HG03432 (cell line): ENCODE data around the gene LDAF1.
"Not testable (repeated sequence)": the region's sequence is repeated elsewhere in the genome, so short reads cannot be mapped to it uniquely, and the experiment has no call there.

Source experiments
- ATAC-seq: cut with Tn5 transposase; IDR thresholded peaks from one replicate; pipeline ENCODE4 v1.9.1; 2021; ENCODE audit warnings: mild to moderate bottlenecking, moderate library complexity; ENCODE audit not compliant: unreplicated experiment

Gene LDAF1

GRCh38 chr16:21161211-21161610 lies 2.7 kb downstream of the LDAF1 start:
- ATAC-seq: no peak

- ATAC-seq: no peak
Observed at GRCh38 chr16:21162661-21163151, 4.2 kb downstream of the LDAF1 start.

GRCh38 chr16:21163576-21163975 lies 5.1 kb downstream of the LDAF1 start:
- ATAC-seq: no peak

- no peak for ATAC-seq
Observed at GRCh38 chr16:21164521-21165168, 6.2 kb downstream of the LDAF1 start.

- ATAC-seq: no peak
Observed at GRCh38 chr16:21166561-21166961, 8.1 kb downstream of the LDAF1 start.

- no peak for ATAC-seq
Observed at GRCh38 chr16:21167360-21167759, 8.9 kb downstream of the LDAF1 start.

GRCh38 chr16:21167929-21168602 lies 9.6 kb downstream of the LDAF1 start:
- ATAC-seq: no peak

- ATAC-seq: no peak
Observed at GRCh38 chr16:21169249-21169981, 10.9 kb downstream of the LDAF1 start.

GRCh38 chr16:21170116-21170515 lies 11.6 kb downstream of the LDAF1 start:
- ATAC-seq: not testable (repeated sequence)

- no peak for ATAC-seq
Observed at GRCh38 chr16:21172650-21173049, 14.2 kb downstream of the LDAF1 start.

- ATAC-seq: no peak
Observed at GRCh38 chr16:21175397-21175796, 16.9 kb downstream of the LDAF1 start.

GRCh38 chr16:21179126-21179982 lies 20.9 kb downstream of the LDAF1 start:
- ATAC-seq: no peak

GRCh38 chr16:21179983-21180365 lies 21.5 kb downstream of the LDAF1 start:
- no peak for ATAC-seq

GRCh38 chr16:21183995-21184394 lies 25.5 kb downstream of the LDAF1 start:
- no peak for ATAC-seq

- ATAC-seq: no peak
Observed at GRCh38 chr16:21184834-21185233, 26.4 kb downstream of the LDAF1 start.

GRCh38 chr16:21185659-21186325 lies 27.3 kb downstream of the LDAF1 start:
- ATAC-seq: no peak

- ATAC-seq: no peak
Observed at GRCh38 chr16:21186326-21186691, 27.8 kb downstream of the LDAF1 start.

- no peak for ATAC-seq
Observed at GRCh38 chr16:21189311-21189710, 30.8 kb downstream of the LDAF1 start.

GRCh38 chr16:21190013-21190412 lies 31.5 kb downstream of the LDAF1 start:
- no peak for ATAC-seq

GRCh38 chr16:21190599-21190998 lies 32.1 kb downstream of the LDAF1 start:
- no peak for ATAC-seq
